Osteocyte (in vitro differentiated cells): ENCODE measurements around the gene KCTD13. TPM values are rescaled to one million over a fixed set of nuclear protein-coding genes. Genes with fewer than 3 reads are reported as not detected.

Source experiments
- DNase-seq: peaks from one replicate; pipeline ENCODE4 v3.0.0; 2021; ENCODE audit warnings: mixed read lengths; ENCODE audit not compliant: unreplicated experiment; ENCODE audit errors: extremely low spot score
- H3K27ac Mint-ChIP-seq: one replicate; pipeline ENCODE4 v1.8.0; 2021; ENCODE audit warnings: mild to moderate bottlenecking, mixed read lengths; ENCODE audit not compliant: unreplicated experiment
- H3K27me3 Mint-ChIP-seq: one replicate; pipeline ENCODE4 v1.8.0; 2021; ENCODE audit warnings: mixed read lengths; ENCODE audit not compliant: unreplicated experiment
- H3K36me3 Mint-ChIP-seq: one replicate; pipeline ENCODE4 v1.8.0; 2021; ENCODE audit warnings: mixed read lengths; ENCODE audit not compliant: unreplicated experiment
- H3K4me1 Mint-ChIP-seq: one replicate; pipeline ENCODE4 v1.8.0; 2021; ENCODE audit warnings: mixed read lengths; ENCODE audit not compliant: unreplicated experiment
- H3K4me3 Mint-ChIP-seq: one replicate; pipeline ENCODE4 v1.8.0; 2021; ENCODE audit warnings: mild to moderate bottlenecking, moderate library complexity, mixed read lengths; ENCODE audit not compliant: unreplicated experiment
- H3K9me3 Mint-ChIP-seq: one replicate; pipeline ENCODE4 v1.8.0; 2021; ENCODE audit warnings: mixed read lengths; ENCODE audit not compliant: unreplicated experiment
- CTCF ChIP-seq: fragments of 200-600 bp; sonication (generic); IDR thresholded peaks from 2 replicates; pipeline ENCODE4 v1.5.0; 2021; ENCODE audit warnings: antibody characterized with exemption, mild to moderate bottlenecking, moderate library complexity
- total RNA-seq: library from RNA; stranded (reverse); gene quantifications from 2 replicates; pipeline ENCODE4 v1.2.1, GENCODE V29; 2021

The KCTD13 gene
- total RNA-seq, 1 donor from 2014 or later: 22.3 TPM

- Mint-ChIP-seq H3K4me1 (peaks cover 35% of the 10 kb centered on the region), H3K36me3 (peaks cover 13% of the 10 kb centered on the region), H3K9me3 (no peaks in the 10 kb centered on the region), H3K27me3 (no peaks in the 10 kb centered on the region), H3K27ac (peak overlapping the region; percentile 68), H3K4me3 (peak overlapping the region; percentile 87)
- no peak for TF ChIP-seq CTCF
- DNase-seq: no peak
Measured at GRCh38 chr16:29925105-29925756, 795 bp downstream of the KCTD13 start.

- no peaks in the 10 kb centered on the region for H3K9me3 Mint-ChIP-seq
Measured at GRCh38 chr16:29922986-29923501, 3.0 kb downstream of the KCTD13 start.

GRCh38 chr16:29922326-29922725, 3.7 kb downstream of the KCTD13 start:
- no peak overlapping the region for H3K27ac Mint-ChIP-seq
- peaks cover 29% of the 10 kb centered on the region for H3K4me1 Mint-ChIP-seq
- no peak for DNase-seq
- no peaks in the 10 kb centered on the region for H3K9me3 Mint-ChIP-seq
- peaks cover 20% of the 10 kb centered on the region for H3K36me3 Mint-ChIP-seq
- no peak overlapping the region for H3K4me3 Mint-ChIP-seq
- TF ChIP-seq CTCF: no peak
- H3K27me3 Mint-ChIP-seq: no peaks in the 10 kb centered on the region

More at GRCh38 chr16:29922986-29923501, 3.0 kb downstream of the KCTD13 start:
- no peak overlapping the region for H3K4me3 Mint-ChIP-seq
- DNase-seq: no peak
- peaks cover 34% of the 10 kb centered on the region for H3K4me1 Mint-ChIP-seq
- H3K27me3 Mint-ChIP-seq: no peaks in the 10 kb centered on the region
- H3K36me3 Mint-ChIP-seq: peaks cover 17% of the 10 kb centered on the region
- H3K27ac Mint-ChIP-seq: no peak overlapping the region
- no peak for TF ChIP-seq CTCF

- Mint-ChIP-seq H3K4me1 (peaks cover 16% of the 10 kb centered on the region), H3K4me3 (no peak overlapping the region), H3K36me3 (peaks cover 22% of the 10 kb centered on the region), H3K27ac (no peak overlapping the region), H3K27me3 (no peaks in the 10 kb centered on the region), H3K9me3 (no peaks in the 10 kb centered on the region)
- DNase-seq: no peak
- TF ChIP-seq CTCF: no peak
Measured at GRCh38 chr16:29921034-29921385, 5.0 kb downstream of the KCTD13 start.

- DNase-seq: no peak
- Mint-ChIP-seq H3K36me3 (peaks cover 22% of the 10 kb centered on the region), H3K27ac (peak overlapping the region; percentile 4), H3K27me3 (no peaks in the 10 kb centered on the region), H3K9me3 (no peaks in the 10 kb centered on the region), H3K4me1 (peaks cover 15% of the 10 kb centered on the region), H3K4me3 (no peak overlapping the region)
- TF ChIP-seq CTCF: no peak
Measured at GRCh38 chr16:29920288-29921033, 5.6 kb downstream of the KCTD13 start.
